ENCODE results near the gene GFPT2. TPM values are rescaled to one million over a fixed set of nuclear protein-coding genes. Genes with fewer than 3 reads are reported as not detected.

GFPT2 gene
- total and polyA plus RNA-seq, 9 of the 15 experiments (the other 6 are each of a cell fraction or from before 2014, with no cell fraction given) = 0.07 to 0.14 (median 0.08) TPM; not detected in 6

GRCh38 chr5:180281706-180282105 lies 71.4 kb downstream of the GFPT2 start (continued):
- TF ChIP-seq, protein P1, sequence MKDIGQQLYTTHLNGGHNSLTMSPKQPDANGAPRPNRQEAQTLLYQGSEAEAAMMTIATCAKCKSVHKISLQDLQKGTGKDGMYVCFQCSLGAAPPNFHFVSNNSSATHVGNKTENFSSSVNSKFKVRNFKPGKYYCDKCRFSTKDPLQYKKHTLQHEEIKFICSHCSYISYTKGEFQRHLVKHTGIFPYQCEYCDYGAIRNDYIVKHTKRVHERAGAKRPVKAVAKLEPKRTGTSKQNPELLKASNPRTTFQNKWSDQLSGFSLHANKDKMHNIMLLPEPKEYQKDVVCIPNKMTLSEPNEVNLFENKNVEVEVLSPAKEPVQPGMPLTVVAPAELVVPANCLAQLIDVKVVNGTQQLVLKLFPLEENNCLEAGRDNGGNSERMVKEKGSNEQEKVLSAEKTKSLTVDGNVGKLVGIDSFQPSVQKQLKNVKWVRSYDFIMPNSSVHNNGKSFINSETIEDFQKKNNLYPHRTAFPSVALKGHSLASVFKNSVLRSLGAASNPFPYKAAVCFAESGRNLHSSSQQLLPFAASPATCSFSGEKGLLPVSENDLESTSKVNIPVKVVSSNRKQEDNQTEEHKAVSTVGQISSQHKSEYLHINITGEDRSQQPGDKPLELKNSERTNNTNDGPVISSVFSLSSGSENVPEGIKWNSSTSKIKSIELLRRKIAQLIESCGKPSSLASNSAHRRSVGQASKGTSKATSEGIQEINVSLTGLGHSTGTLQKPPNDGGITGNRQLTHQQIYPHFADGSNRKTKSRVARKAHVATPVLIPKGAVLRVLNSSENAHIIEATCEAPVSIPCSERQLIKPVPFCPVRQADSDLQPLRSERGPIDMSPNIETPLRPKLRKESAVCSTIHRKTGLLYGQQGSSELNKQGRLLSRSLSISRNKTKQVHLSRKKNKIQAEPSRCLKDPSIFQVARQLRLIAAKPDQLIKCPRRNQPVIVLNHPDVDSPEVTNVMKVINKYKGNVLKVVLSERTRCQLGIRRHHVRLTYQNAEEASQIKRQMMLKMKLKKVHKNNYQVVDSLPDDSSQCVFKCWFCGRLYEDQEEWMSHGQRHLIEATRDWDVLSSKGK (CRISPR knock-in tag; IDR thresholded peaks at IDR 0.05) = no peak
- no peak for TF ChIP-seq ZFP30 (CRISPR knock-in tag; IDR thresholded peaks at IDR 0.05; ENCODE audit: borderline replicate concordance)
- no peak for TF ChIP-seq TGIF2 (CRISPR knock-in tag; IDR thresholded peaks at IDR 0.05)
- no peak for TF ChIP-seq CHD7 (IDR thresholded peaks at IDR 0.05; ENCODE audit: low read depth, low read length)
- TF ChIP-seq ARID2 (IDR thresholded peaks at IDR 0.05) = no peak
- no peak for TF ChIP-seq ZBED1 (IDR thresholded peaks at IDR 0.05)
- TF ChIP-seq ZNF212 (CRISPR knock-in tag; IDR thresholded peaks at IDR 0.05) = no peak
- TF ChIP-seq ZBTB34 (CRISPR knock-in tag; IDR thresholded peaks at IDR 0.05) = no peak

Data from K562 (cell line).